BLaER1 treated with 17β-estradiol and CSF1 and Interleukin-3, amounts not matched to agents 10 nM and 100 nM (cell line): ENCODE results near the gene CDH6.

Experiments used
- H3K27ac ChIP-seq, 11 experiments: shearing (Covaris generic); formaldehyde crosslinking; 2 replicates each; pipeline ENCODE4 v1.8.1; 2022
- H3K27me3 ChIP-seq, 11 experiments: shearing (Covaris generic); formaldehyde crosslinking; 2 replicates each; pipeline ENCODE4 v1.8.1; 2022
- H3K36me3 ChIP-seq, 11 experiments: shearing (Covaris generic); formaldehyde crosslinking; 2 replicates each; pipeline ENCODE4 v1.8.1; 2022
- H3K4me1 ChIP-seq, 10 experiments: shearing (Covaris generic); formaldehyde crosslinking; 2 replicates each; pipeline ENCODE4 v1.8.1; 2022
- H3K4me2 ChIP-seq, 11 experiments: shearing (Covaris generic); formaldehyde crosslinking; 2 replicates each; pipeline ENCODE4 v1.8.1; 2022
- H3K4me3 ChIP-seq, 10 experiments: shearing (Covaris generic); formaldehyde crosslinking; 2 replicates each; pipeline ENCODE4 v1.8.1; 2022
- H3K9ac ChIP-seq, 11 experiments: shearing (Covaris generic); formaldehyde crosslinking; 2 replicates each; pipeline ENCODE4 v1.8.1; 2022
- H3K9me3 ChIP-seq, 11 experiments: shearing (Covaris generic); formaldehyde crosslinking; replicated peaks in 1 of 11; 2 replicates each; pipeline ENCODE4 v1.8.1; 2022
- H4K20me1 ChIP-seq, 11 experiments: shearing (Covaris generic); formaldehyde crosslinking; 2 replicates each; pipeline ENCODE4 v1.8.1; 2022
- Cebpa-rat ChIP-seq, 11 experiments: shearing (Covaris generic); IDR thresholded peaks; 2 replicates each; pipeline ENCODE4 v1.8.1; 2022

Gene CDH6

GRCh38 chr5:31287985-31288384 lies 94.5 kb downstream of the CDH6 start:
- no peaks in the 10 kb centered on the region for H3K4me1 ChIP-seq
- H3K4me3 ChIP-seq, result no peak overlapping the region
- no peaks in the 10 kb centered on the region for H3K9me3 ChIP-seq
- H3K9ac ChIP-seq, result no peak overlapping the region
- no peaks in the 10 kb centered on the region for H3K36me3 ChIP-seq
- TF ChIP-seq Cebpa-rat (IDR thresholded peaks at IDR 0.05), result no peak
- H4K20me1 ChIP-seq, result no peaks in the 10 kb centered on the region
- no peak overlapping the region for H3K27ac ChIP-seq
- no peak overlapping the region for H3K4me2 ChIP-seq
- H3K27me3 ChIP-seq, result no peaks in the 10 kb centered on the region

DNA sequence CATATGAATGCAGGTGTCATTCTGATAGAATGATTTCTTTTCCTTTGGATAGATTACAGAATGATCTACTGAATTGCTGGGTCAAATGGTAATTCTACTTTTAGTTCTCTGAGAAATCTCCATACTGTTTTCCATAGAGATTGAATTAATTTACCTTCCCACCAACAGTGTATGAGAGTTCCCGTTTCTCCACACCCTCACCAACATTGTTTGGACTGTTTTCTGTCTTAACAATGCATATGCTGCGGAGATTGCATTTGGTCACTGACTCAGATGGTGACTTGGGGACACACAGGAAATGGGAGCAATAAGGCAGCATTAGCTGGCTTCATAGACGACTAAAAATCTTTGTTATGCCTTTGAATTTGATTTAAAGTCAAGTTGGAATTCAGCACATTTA lies 95.9 kb downstream of the CDH6 start:
- Histone ChIP-seq H3K4me2 (no peak overlapping the region), H3K36me3 (no peaks in the 10 kb centered on the region), H3K9ac (no peak overlapping the region), H3K27ac (no peak overlapping the region), H3K9me3 (no peaks in the 10 kb centered on the region), H4K20me1 (no peaks in the 10 kb centered on the region), H3K27me3 (no peaks in the 10 kb centered on the region), H3K4me3 (no peak overlapping the region), H3K4me1 (no peaks in the 10 kb centered on the region)
- no peak for TF ChIP-seq Cebpa-rat (IDR thresholded peaks at IDR 0.05)

DNA sequence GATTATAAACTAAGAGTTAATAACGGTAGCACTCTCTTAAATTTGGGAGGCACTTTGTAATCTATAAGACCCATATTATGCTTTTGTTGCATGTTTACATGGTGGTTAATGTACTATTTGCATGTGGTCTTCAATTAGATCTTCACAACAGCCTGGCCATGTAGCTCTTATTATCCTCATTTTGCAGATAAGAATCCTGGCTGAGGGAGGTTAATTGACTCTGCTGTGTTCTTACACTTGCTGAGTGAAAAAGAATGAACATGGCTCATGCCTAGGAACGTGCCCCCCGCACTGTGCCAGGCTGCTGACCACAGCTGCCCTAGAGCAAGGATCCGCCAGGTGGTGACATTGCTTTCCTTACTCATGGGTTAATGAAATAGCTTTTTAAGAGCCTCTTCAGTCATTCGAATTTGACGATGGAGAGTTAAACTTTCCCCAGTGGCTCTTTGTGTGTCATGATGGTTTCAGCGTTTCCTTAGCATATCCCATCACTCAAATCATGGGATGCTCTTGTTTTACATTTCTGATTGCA lies 97.9 kb downstream of the CDH6 start:
- H4K20me1 ChIP-seq, result no peaks in the 10 kb centered on the region
- no peak overlapping the region for H3K4me3 ChIP-seq
- H3K9ac ChIP-seq, result no peak overlapping the region
- H3K4me1 ChIP-seq, result no peaks in the 10 kb centered on the region
- H3K4me2 ChIP-seq, result no peak overlapping the region
- no peak for TF ChIP-seq Cebpa-rat (IDR thresholded peaks at IDR 0.05)
- no peaks in the 10 kb centered on the region for H3K27me3 ChIP-seq
- no peaks in the 10 kb centered on the region for H3K36me3 ChIP-seq
- no peaks in the 10 kb centered on the region for H3K9me3 ChIP-seq
- H3K27ac ChIP-seq, result no peak overlapping the region

DNA sequence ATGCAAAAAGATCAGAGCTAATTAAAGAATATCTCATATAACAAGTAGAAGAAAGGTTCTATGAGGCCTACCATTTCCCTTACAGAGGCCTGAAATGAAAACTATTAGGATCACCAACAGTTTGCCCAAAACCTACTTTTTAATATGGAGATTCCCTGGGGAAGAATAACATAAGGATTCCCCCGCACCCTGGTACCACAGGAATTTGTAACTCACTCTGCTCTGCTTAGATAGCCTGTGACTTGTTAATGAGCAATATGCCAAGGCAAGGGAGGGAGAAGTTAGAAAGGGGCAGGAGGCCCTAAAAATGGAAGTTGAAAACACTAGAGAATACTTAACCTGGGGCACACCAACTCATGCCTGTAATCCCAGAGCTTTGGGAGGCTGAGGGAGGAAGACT lies 107.0 kb downstream of the CDH6 start:
- no peaks in the 10 kb centered on the region for H4K20me1 ChIP-seq
- no peaks in the 10 kb centered on the region for H3K27me3 ChIP-seq
- no peak overlapping the region for H3K27ac ChIP-seq
- no peak for TF ChIP-seq Cebpa-rat (IDR thresholded peaks at IDR 0.05)
- H3K36me3 ChIP-seq, result no peaks in the 10 kb centered on the region
- no peak overlapping the region for H3K4me3 ChIP-seq
- no peak overlapping the region for H3K9ac ChIP-seq
- no peaks in the 10 kb centered on the region for H3K4me1 ChIP-seq
- no peak overlapping the region for H3K4me2 ChIP-seq
- no peaks in the 10 kb centered on the region for H3K9me3 ChIP-seq

- Histone ChIP-seq H3K36me3 (no peaks in the 10 kb centered on the region), H3K27me3 (no peaks in the 10 kb centered on the region), H3K9ac (no peak overlapping the region)
These were observed 108.3 kb downstream of the CDH6 start for GRCh38 chr5:31301833-31302232.

DNA sequence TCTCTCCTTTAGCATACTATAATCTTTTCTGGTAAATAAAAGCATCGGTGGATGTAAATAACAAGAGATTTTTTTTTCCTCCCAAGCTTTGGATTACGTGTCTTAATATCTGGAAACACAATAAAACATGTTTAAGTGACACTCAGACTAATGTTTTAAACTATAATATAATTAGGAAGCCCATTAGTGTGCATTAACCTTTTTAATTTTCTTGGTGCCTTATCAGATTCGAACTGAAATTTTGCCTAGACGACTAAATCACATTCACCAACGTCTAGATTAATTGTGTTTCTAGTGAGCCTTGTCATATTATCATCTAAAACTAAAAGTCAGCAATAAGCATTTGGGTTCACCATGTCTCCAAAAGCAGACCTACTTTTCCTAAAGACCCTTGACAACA lies 110.2 kb downstream of the CDH6 start:
- H4K20me1 ChIP-seq, result no peaks in the 10 kb centered on the region
- no peaks in the 10 kb centered on the region for H3K27me3 ChIP-seq
- no peak overlapping the region for H3K9ac ChIP-seq
- no peak for TF ChIP-seq Cebpa-rat (IDR thresholded peaks at IDR 0.05)
- H3K4me2 ChIP-seq, result no peak overlapping the region
- H3K4me3 ChIP-seq, result no peak overlapping the region
- no peaks in the 10 kb centered on the region for H3K36me3 ChIP-seq
- no peaks in the 10 kb centered on the region for H3K9me3 ChIP-seq
- H3K4me1 ChIP-seq, result no peaks in the 10 kb centered on the region
- no peak overlapping the region for H3K27ac ChIP-seq

More at GRCh38 chr5:31301833-31302232, 108.3 kb downstream of the CDH6 start:
- Histone ChIP-seq H3K4me3 (no peak overlapping the region), H3K4me1 (no peaks in the 10 kb centered on the region), H3K27ac (no peak overlapping the region), H3K9me3 (no peaks in the 10 kb centered on the region), H4K20me1 (no peaks in the 10 kb centered on the region), H3K4me2 (no peak overlapping the region)
- TF ChIP-seq Cebpa-rat (IDR thresholded peaks at IDR 0.05), result no peak

DNA sequence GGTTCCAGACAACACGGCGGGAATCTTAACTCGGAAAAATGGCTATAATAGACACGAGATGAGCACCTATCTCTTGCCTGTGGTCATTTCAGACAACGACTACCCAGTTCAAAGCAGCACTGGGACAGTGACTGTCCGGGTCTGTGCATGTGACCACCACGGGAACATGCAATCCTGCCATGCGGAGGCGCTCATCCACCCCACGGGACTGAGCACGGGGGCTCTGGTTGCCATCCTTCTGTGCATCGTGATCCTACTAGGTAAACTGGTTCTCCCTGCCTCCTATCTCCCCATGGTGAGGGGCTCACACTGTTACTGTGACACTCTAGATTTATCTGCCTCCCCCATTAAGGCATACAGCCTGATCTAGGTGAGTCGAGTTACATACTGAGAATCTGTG lies 124.2 kb downstream of the CDH6 start:
- peaks cover 0 to 4% (median 0%) of the 10 kb centered on the region in 10 experiments; a peak in 2 of 20 replicates for H3K4me1 ChIP-seq
- H3K4me2 ChIP-seq, result no peak overlapping the region
- no peaks in the 10 kb centered on the region for H3K27me3 ChIP-seq
- no peak overlapping the region for H3K4me3 ChIP-seq
- no peak for TF ChIP-seq Cebpa-rat (IDR thresholded peaks at IDR 0.05)
- H3K27ac ChIP-seq, result no peak overlapping the region
- H4K20me1 ChIP-seq, result no peaks in the 10 kb centered on the region
- peaks cover 0 to under 1% (median 0%) of the 10 kb centered on the region in 11 experiments; a peak in 1 of 22 replicates for H3K9me3 ChIP-seq
- no peak overlapping the region for H3K9ac ChIP-seq
- no peaks in the 10 kb centered on the region for H3K36me3 ChIP-seq

GRCh38 chr5:31319335-31319734 lies 125.8 kb downstream of the CDH6 start:
- Histone ChIP-seq H3K4me1 (peaks cover 0 to 4% (median 0%) of the 10 kb centered on the region in 10 experiments; a peak in 2 of 20 replicates), H3K4me3 (no peak overlapping the region), H3K4me2 (no peak overlapping the region), H3K27ac (no peak overlapping the region), H4K20me1 (no peaks in the 10 kb centered on the region), H3K27me3 (no peaks in the 10 kb centered on the region), H3K9ac (no peak overlapping the region), H3K36me3 (no peaks in the 10 kb centered on the region), H3K9me3 (no peaks in the 10 kb centered on the region)
- no peak for TF ChIP-seq Cebpa-rat (IDR thresholded peaks at IDR 0.05)

- H3K4me2 ChIP-seq, result no peak overlapping the region
- H4K20me1 ChIP-seq, result no peaks in the 10 kb centered on the region
- no peak overlapping the region for H3K4me3 ChIP-seq
- H3K27ac ChIP-seq, result no peak overlapping the region
- H3K36me3 ChIP-seq, result no peaks in the 10 kb centered on the region
- H3K27me3 ChIP-seq, result no peaks in the 10 kb centered on the region
- no peaks in the 10 kb centered on the region for H3K4me1 ChIP-seq
- H3K9ac ChIP-seq, result no peak overlapping the region
- H3K9me3 ChIP-seq, result no peaks in the 10 kb centered on the region
- no peak for TF ChIP-seq Cebpa-rat (IDR thresholded peaks at IDR 0.05)
These were observed 129.5 kb downstream of the CDH6 start for GRCh38 chr5:31322946-31323345.

GRCh38 chr5:31324842-31325241 lies 131.4 kb downstream of the CDH6 start:
- H3K9ac ChIP-seq, result no peak overlapping the region
- H3K36me3 ChIP-seq, result no peaks in the 10 kb centered on the region
- no peak overlapping the region for H3K4me3 ChIP-seq
- H3K27ac ChIP-seq, result no peak overlapping the region
- no peaks in the 10 kb centered on the region for H3K27me3 ChIP-seq
- no peaks in the 10 kb centered on the region for H3K9me3 ChIP-seq
- no peaks in the 10 kb centered on the region for H3K4me1 ChIP-seq
- H3K4me2 ChIP-seq, result no peak overlapping the region
- H4K20me1 ChIP-seq, result no peaks in the 10 kb centered on the region
- TF ChIP-seq Cebpa-rat (IDR thresholded peaks at IDR 0.05), result no peak
